H1 (cell line): ENCODE data around the gene RGL3. TPM values are rescaled to one million over a fixed set of nuclear protein-coding genes. Genes with fewer than 3 reads are reported as not detected.
A peak's percentile ranks its signal among the peaks of the same experiment; 100 is the strongest.

Experiments
- CTCF ChIA-PET: fragments of 300-600 bp; sonication (Branson Sonifier 250); formaldehyde crosslinking; loops from one replicate; lab custom pipeline; 2021; ENCODE audit not compliant: partially characterized antibody; lab: Charles Lee
- POLR2A ChIA-PET: fragments of 300-600 bp; sonication (Branson Sonifier 250); formaldehyde crosslinking; loops from one replicate; lab custom pipeline; 2021; ENCODE audit warnings: inconsistent platforms; ENCODE audit not compliant: partially characterized antibody; lab: Charles Lee
- DNase-seq, 2 experiments: peaks; one replicate each; pipeline versions ENCODE4 v3.0.0 to v3.0.0-alpha.2; 2010 to 2022; ENCODE audit warnings: low spot score in 2 of 2, low read depth in 1 of 2, mixed read lengths in 1 of 2
- FAIRE-seq: peaks from 2 replicates; lab custom pipeline; 2011; peaks lifted over from hg19 to GRCh38; lab: Jason Lieb, UNC
- H2AFZ ChIP-seq: 2 replicates; pipeline ENCODE4 v1.8.1; 2012; ENCODE audit warnings: low read length, inconsistent platforms
- H2AK5ac ChIP-seq: 2 replicates; pipeline ENCODE4 v1.6.1; 2013; ENCODE audit warnings: low read depth, low read length
- H2BK120ac ChIP-seq: replicated peaks from 2 replicates; pipeline ENCODE3; 2013; ENCODE audit warnings: low read depth, low read length, inconsistent platforms
- H2BK12ac ChIP-seq: 2 replicates; pipeline ENCODE4 v1.6.1; 2013; ENCODE audit warnings: low read depth, low read length
- H2BK15ac ChIP-seq: 2 replicates; pipeline ENCODE4 v1.6.1; 2013; ENCODE audit warnings: low read length
- H2BK20ac ChIP-seq: 2 replicates; pipeline ENCODE4 v1.6.1; 2013; ENCODE audit warnings: low read length
- H2BK5ac ChIP-seq: 2 replicates; pipeline ENCODE4 v1.6.1; 2013; ENCODE audit warnings: low read depth, low read length
- H3K14ac ChIP-seq: 2 replicates; pipeline ENCODE4 v1.6.1; 2013; ENCODE audit warnings: inconsistent platforms; ENCODE audit not compliant: insufficient read length
- H3K18ac ChIP-seq: 2 replicates; pipeline ENCODE4 v1.6.1; 2013; ENCODE audit warnings: low read length; ENCODE audit errors: extremely low read depth
- H3K23ac ChIP-seq: 2 replicates; pipeline ENCODE4 v1.6.1; 2013; ENCODE audit warnings: inconsistent platforms; ENCODE audit not compliant: insufficient read length
- H3K23me2 ChIP-seq: 2 replicates; pipeline ENCODE4 v1.6.1; 2013; ENCODE audit warnings: low read depth, low read length
- H3K27ac ChIP-seq: 2 replicates; pipeline ENCODE4 v1.6.1; 2011; ENCODE audit warnings: low read depth, low read length, inconsistent platforms
- H3K27me3 ChIP-seq, 4 experiments: replicated peaks in 1 of 4; 1 replicate in 1 of 4; 2 replicates in 3 of 4; pipeline versions ENCODE4 v1.6.1 to v1.8.1; 2011 to 2013; ENCODE audit warnings: low read length in 3 of 4, mild to moderate bottlenecking in 3 of 4, inconsistent platforms in 2 of 4, mixed read lengths in 2 of 4, moderate library complexity in 1 of 4; ENCODE audit not compliant: control insufficient read depth in 3 of 4, insufficient read depth in 3 of 4; ENCODE audit errors: extremely low read depth in 1 of 4
- H3K36me3 ChIP-seq, 4 experiments: 2 replicates each; pipeline versions ENCODE4 v1.6.1 to v1.8.1; 2011 to 2013; ENCODE audit warnings: mild to moderate bottlenecking in 4 of 4, low read length in 3 of 4, moderate library complexity in 2 of 4, control low read depth in 1 of 4, inconsistent platforms in 1 of 4; ENCODE audit not compliant: insufficient read depth in 4 of 4, control insufficient read depth in 2 of 4
- H3K4ac ChIP-seq: replicated peaks from 2 replicates; pipeline ENCODE3; 2013; ENCODE audit warnings: low read length, low read depth, mixed read lengths, inconsistent platforms; ENCODE audit not compliant: insufficient read length
- H3K4me1 ChIP-seq, 4 experiments: replicated peaks in 1 of 4; 1 replicate in 1 of 4; 2 replicates in 3 of 4; pipeline versions ENCODE4 v1.6.1 to v1.8.1; 2011 to 2013; ENCODE audit warnings: low read length in 3 of 4, inconsistent platforms in 2 of 4, mixed read lengths in 1 of 4; ENCODE audit not compliant: insufficient read depth in 4 of 4, control insufficient read depth in 3 of 4
- H3K4me2 ChIP-seq, 2 experiments: 2 replicates each; pipeline versions ENCODE4 v1.6.1 to v1.8.1; 2011 to 2013; ENCODE audit warnings: low read depth in 2 of 2, low read length in 2 of 2, control low read depth in 1 of 2, inconsistent platforms in 1 of 2, mild to moderate bottlenecking in 1 of 2; ENCODE audit not compliant: insufficient read depth in 1 of 2
- H3K4me3 ChIP-seq, 4 experiments: fragments of 200-600, 300-600 bp in 1 of 4; sonication (generic), shearing (Covaris generic), sonication (Bioruptor Twin) in 1 of 4; 2 replicates each; pipeline versions ENCODE4 v1.5.1 to v1.8.1; 2011 to 2016; ENCODE audit warnings: low read length in 4 of 4, low read depth in 3 of 4, control low read depth in 2 of 4, inconsistent platforms in 2 of 4, mild to moderate bottlenecking in 2 of 4, mixed read lengths in 1 of 4, moderate library complexity in 1 of 4; ENCODE audit not compliant: insufficient read depth in 2 of 4; ENCODE audit errors: extremely low read depth in 1 of 4
- H3K56ac ChIP-seq: replicated peaks from 2 replicates; pipeline ENCODE3; 2013; ENCODE audit warnings: low read depth, mild to moderate bottlenecking, mixed read lengths, low read length, inconsistent platforms; ENCODE audit not compliant: insufficient read length
- H3K79me1 ChIP-seq: 2 replicates; pipeline ENCODE4 v1.6.1; 2013; ENCODE audit warnings: low read depth, low read length, control low read depth
- H3K79me2 ChIP-seq, 2 experiments: 2 replicates each; pipeline versions ENCODE4 v1.6.1 to v1.8.1; 2012 to 2013; ENCODE audit warnings: low read length in 2 of 2, mild to moderate bottlenecking in 2 of 2, inconsistent platforms in 1 of 2; ENCODE audit not compliant: insufficient read depth in 2 of 2, control insufficient read depth in 1 of 2
- H3K9ac ChIP-seq, 4 experiments: replicated peaks in 1 of 4; 1 replicate in 1 of 4; 2 replicates in 3 of 4; pipeline versions ENCODE4 v1.6.1 to v1.8.1; 2011 to 2013; ENCODE audit warnings: low read depth in 3 of 4, low read length in 3 of 4, control low read depth in 2 of 4, mild to moderate bottlenecking in 2 of 4, moderate library complexity in 2 of 4, inconsistent platforms in 1 of 4; ENCODE audit errors: extremely low read depth in 1 of 4
- H3K9me3 ChIP-seq, 2 experiments: 2 replicates each; pipeline versions ENCODE4 v1.6.1 to v1.8.1; 2012 to 2013; ENCODE audit warnings: mild to moderate bottlenecking in 2 of 2, moderate library complexity in 2 of 2, control low read depth in 1 of 2, inconsistent platforms in 1 of 2, low read depth in 1 of 2, low read length in 1 of 2, mixed read lengths in 1 of 2; ENCODE audit not compliant: insufficient read depth in 2 of 2
- H4K20me1 ChIP-seq, 2 experiments: replicated peaks in 1 of 2; 2 replicates each; pipeline versions ENCODE3 to v1.8.1; 2011 to 2013; ENCODE audit warnings: inconsistent platforms in 2 of 2, low read length in 2 of 2, mild to moderate bottlenecking in 1 of 2; ENCODE audit not compliant: insufficient read depth in 2 of 2, control insufficient read depth in 1 of 2
- H4K5ac ChIP-seq: 2 replicates; pipeline ENCODE4 v1.6.1; 2013; ENCODE audit warnings: low read length, low read depth, mixed read lengths, inconsistent platforms; ENCODE audit not compliant: insufficient read length
- H4K8ac ChIP-seq: 2 replicates; pipeline ENCODE4 v1.8.0; 2013; ENCODE audit warnings: mild to moderate bottlenecking, moderate library complexity, low read length, inconsistent platforms; ENCODE audit not compliant: insufficient read depth; ENCODE audit errors: extremely low read depth
- H4K91ac ChIP-seq: replicated peaks from 2 replicates; pipeline ENCODE3; 2013; ENCODE audit warnings: low read length, mixed read lengths, inconsistent platforms; ENCODE audit not compliant: insufficient read length
- BRCA1 ChIP-seq: IDR thresholded peaks from 2 replicates; pipeline ENCODE4 v1.6.1; 2012; ENCODE audit warnings: low read depth, low read length, improper control_type of control experiment
- FOSL1 ChIP-seq: IDR thresholded peaks from 2 replicates; pipeline ENCODE4 v1.6.1; 2011; ENCODE audit warnings: mild to moderate bottlenecking, low read depth, low read length, moderate library complexity; ENCODE audit not compliant: insufficient read depth
- HDAC6 ChIP-seq: IDR thresholded peaks from one replicate; pipeline ENCODE4 v1.7.1; 2012; ENCODE audit warnings: low read depth, mild to moderate bottlenecking, inconsistent platforms, low read length, moderate library complexity
- NANOG ChIP-seq: IDR thresholded peaks from 2 replicates; pipeline ENCODE4 v1.6.1; 2011; ENCODE audit warnings: low read length, low read depth, mild to moderate bottlenecking, inconsistent platforms; ENCODE audit not compliant: insufficient read depth, poor library complexity, severe bottlenecking
- NRF1 ChIP-seq: IDR thresholded peaks from 2 replicates; pipeline ENCODE4 v1.6.1; 2011; ENCODE audit warnings: mild to moderate bottlenecking, low read depth, low read length, improper control_type of control experiment
- RAD21 ChIP-seq, 2 experiments: IDR thresholded peaks in 1 of 2; conservative IDR thresholded peaks in 1 of 2; 2 replicates each; pipeline ENCODE4 v1.6.1; 2011; ENCODE audit warnings: low read depth in 2 of 2, low read length in 2 of 2, improper control_type of control experiment in 1 of 2, inconsistent platforms in 1 of 2, mild to moderate bottlenecking in 1 of 2, moderate library complexity in 1 of 2
- RFX5 ChIP-seq: IDR thresholded peaks from 2 replicates; pipeline ENCODE4 v1.6.1; 2011; ENCODE audit warnings: low read depth, low read length, improper control_type of control experiment, borderline replicate concordance
- SIX5 ChIP-seq: IDR thresholded peaks from 2 replicates; pipeline ENCODE4 v1.6.1; 2011; ENCODE audit warnings: mild to moderate bottlenecking, low read depth, low read length
- SP1 ChIP-seq: IDR thresholded peaks from 2 replicates; pipeline ENCODE4 v1.6.1; 2011; ENCODE audit warnings: low read depth, low read length
- TAF7 ChIP-seq: optimal IDR thresholded peaks from 2 replicates; pipeline ENCODE3; 2011; ENCODE audit warnings: low read depth, mild to moderate bottlenecking, inconsistent platforms, low read length, moderate library complexity, borderline replicate concordance
- TCF12 ChIP-seq: IDR thresholded peaks from 2 replicates; pipeline ENCODE4 v1.6.1; 2011; ENCODE audit warnings: low read depth, mild to moderate bottlenecking, low read length
- YY1 ChIP-seq: IDR thresholded peaks from 2 replicates; pipeline ENCODE4 v1.6.1; 2011; ENCODE audit warnings: low read depth, mild to moderate bottlenecking, low read length
- WGBS, 2 experiments: shearing (Covaris generic) in 1 of 2; methylation state at CpG; one replicate each; pipeline versions ENCODE4 v1.1.6 to v1.1.7; 2013 to 2015; ENCODE audit warnings: low lambda C conversion rate in 2 of 2, mixed read lengths in 2 of 2, inconsistent platforms in 1 of 2, low coverage in 1 of 2, missing lambda C conversion rate in 1 of 2; ENCODE audit not compliant: insufficient replicate concordance in 2 of 2, insufficient coverage in 1 of 2, insufficient read length in 1 of 2; ENCODE audit errors: extremely low coverage in 1 of 2, missing lambda C conversion rate in 1 of 2; 5-methylcytosine and 5-hydroxymethylcytosine counted together
- polyA plus RNA-seq, 7 experiments: library from polyadenylated mRNA; depleted of rRNA in 3 of 7; stranded (reverse) in 5 of 7; unstranded in 2 of 7; fragments of >200 nt in 5 of 7; fragments of 200-250 nt in 2 of 7; gene quantifications; 1 replicate in 5 of 7; 2 replicates in 1 of 7; 4 replicates in 1 of 7; pipeline versions ENCODE4 v1.2.1 to v1.2.3, GENCODE V29; 2011 to 2013; ENCODE audit warnings: missing spikeins in 2 of 7, mixed read lengths in 2 of 7
- total RNA-seq: library from RNA; stranded (reverse); fragmentation: NEBNext Ultra II Directional; extraction: Animal tissue kit (Norgen Biotek cat#: 25700); gene quantifications from 2 replicates; pipeline ENCODE4 v1.2.1, GENCODE V29; 2021

RGL3 gene
- total and polyA plus RNA-seq, 2 of the 8 experiments (the other 6 are each of a cell fraction or from before 2014, with no cell fraction given): 36.9 to 40.9 TPM

DNA sequence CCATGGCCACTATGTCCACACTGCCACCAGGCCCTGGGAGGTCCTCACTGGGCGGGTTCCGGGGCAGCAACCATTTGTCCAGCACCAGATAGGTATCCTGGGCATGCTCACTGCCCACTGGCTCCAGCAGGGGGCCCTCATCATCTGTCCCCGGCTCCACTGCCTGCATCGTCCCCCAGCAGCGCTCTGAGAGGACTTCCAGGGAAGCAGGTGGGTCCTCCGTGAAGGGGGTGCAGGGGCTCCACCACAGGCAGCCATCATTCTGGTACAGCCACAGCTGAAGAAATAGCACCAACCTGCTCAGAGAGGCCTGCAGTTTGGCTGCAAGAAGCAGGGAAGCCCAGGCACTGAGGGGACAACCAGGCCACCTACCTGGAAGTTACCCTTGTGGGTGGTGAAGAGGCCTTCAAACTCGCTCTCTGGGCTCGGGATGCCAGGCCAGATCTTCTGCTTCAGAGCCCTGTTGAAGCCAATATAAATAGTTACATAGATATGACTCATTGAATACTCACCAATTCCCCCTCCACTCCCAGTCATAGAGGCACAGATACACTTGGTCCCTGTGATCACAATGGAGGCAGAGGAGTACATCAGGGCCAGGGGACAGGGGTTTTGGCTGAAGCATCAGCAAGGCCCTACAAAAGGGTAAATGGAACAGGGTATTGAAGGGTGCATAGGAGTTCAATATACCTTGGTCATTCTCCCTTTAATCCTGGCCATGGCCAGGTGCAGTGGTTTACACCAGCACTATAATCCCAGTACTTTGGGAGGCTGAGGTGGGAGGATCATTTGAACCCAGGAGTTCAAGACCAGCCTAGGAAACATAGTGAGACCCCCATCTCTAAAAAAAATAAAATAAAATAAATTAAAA is 40.6 kb downstream of the RGL3 start:
- Histone ChIP-seq H2BK20ac (no peak overlapping the region), H2AK5ac (no peak overlapping the region), H2BK15ac (peak overlapping the region; percentile 40; the same call in 1 of the 2 replicates), H2BK12ac (no peak overlapping the region), H3K4me3 (no peak overlapping the region), H3K9me3 (no peaks in the 10 kb centered on the region), H2AFZ (no peak overlapping the region), H3K4me1 (peaks cover 0 to 20% (median 13%) of the 10 kb centered on the region in 4 experiments; a peak in 6 of 7 replicates), H4K5ac (no peak overlapping the region), H2BK120ac (no peak overlapping the region), H3K18ac (no peak overlapping the region), H4K8ac (no peak overlapping the region), H3K14ac (no peak overlapping the region), H3K27ac (no peak overlapping the region), H3K79me2 (no peaks in the 10 kb centered on the region), H3K36me3 (no peaks in the 10 kb centered on the region), H3K4me2 (no peak overlapping the region), H2BK5ac (no peak overlapping the region), H3K27me3 (no peaks in the 10 kb centered on the region), H4K20me1 (peaks cover 2 to 4% of the 10 kb centered on the region in 2 experiments), H3K23ac (no peak overlapping the region), H3K23me2 (peaks cover 27% of the 10 kb centered on the region), H3K56ac (no peak overlapping the region), H3K4ac (no peak overlapping the region), H3K9ac (no peak overlapping the region), H3K79me1 (peaks cover 2% of the 10 kb centered on the region; the same call in 1 of the 2 replicates), H4K91ac (no peak overlapping the region)
- no peak for FAIRE-seq
- 81% methylated on average over 8 of the region's 8 CpGs; no CpG with 5 or more reads in 1 of the 2 experiments for WGBS, 2 experiments
- peak in 1 of 2 experiments; percentile 75 for DNase-seq
- ChIA-PET CTCF (interaction anchor here (0.6 to 16.8 kb wide), 14 partner anchors 11 to 150 kb away, joined by 3 to 197 read pairs (median 5); partner anchors contain the start of genes CCDC159, ODAD3, PRKCSH and RGL3), POLR2A (interaction anchor here (0.5 to 2.6 kb wide), 4 partner anchors 9 to 127 kb away, joined by 3 to 9 read pairs (median 4); no protein-coding TSS in a partner anchor)
- TF ChIP-seq SP1: no peak
- no peak for TF ChIP-seq FOSL1
- TF ChIP-seq HDAC6: no peak
- peak; percentile 11; the same call in 1 of the 2 replicates for TF ChIP-seq YY1
- no peak for TF ChIP-seq TAF7
- no peak for TF ChIP-seq NRF1
- TF ChIP-seq BRCA1: no peak
- TF ChIP-seq RAD21 (IDR thresholded peaks at IDR 0.05 in 1 of 2, conservative IDR thresholded peaks at IDR 0.05 in 1 of 2; ENCODE audit: low read depth in 2 of 2, low read length in 2 of 2): peak; percentile 60 to 72
- no peak for TF ChIP-seq RFX5
- no peak for TF ChIP-seq NANOG
- no peak for TF ChIP-seq SIX5
- TF ChIP-seq TCF12: no peak
